ENCODE results near the gene SFRP5.

SFRP5 gene

GRCh38 chr10:97785231-97785630 is 13.4 kb upstream of the SFRP5 start:
- FAIRE-seq: no peak

GRCh38 chr10:97784200-97784810 is 12.5 kb upstream of the SFRP5 start:
- FAIRE-seq: no peak

- no peak for FAIRE-seq
Measured at GRCh38 chr10:97782455-97783228, 10.8 kb upstream of the SFRP5 start.

- FAIRE-seq: no peak
Measured at GRCh38 chr10:97781618-97782331, 10.0 kb upstream of the SFRP5 start.

- FAIRE-seq: no peak
Measured at GRCh38 chr10:97780841-97781617, 9.2 kb upstream of the SFRP5 start.

- FAIRE-seq: no peak
Measured at GRCh38 chr10:97779975-97780374, 8.2 kb upstream of the SFRP5 start.

GRCh38 chr10:97779492-97779891 is 7.7 kb upstream of the SFRP5 start:
- no peak for FAIRE-seq

- FAIRE-seq: no peak
Measured at GRCh38 chr10:97778452-97779302, 6.9 kb upstream of the SFRP5 start.

GRCh38 chr10:97777143-97777542 is 5.3 kb upstream of the SFRP5 start:
- FAIRE-seq: no peak

- no peak for FAIRE-seq
Measured at GRCh38 chr10:97774811-97775294, 3.1 kb upstream of the SFRP5 start.

- no peak for FAIRE-seq
Measured at GRCh38 chr10:97773096-97773495, 1.3 kb upstream of the SFRP5 start.

- no peak for FAIRE-seq
Measured at GRCh38 chr10:97771055-97771891, 526 bp downstream of the SFRP5 start.

- no peak for FAIRE-seq
Measured at GRCh38 chr10:97770255-97770654, 1.5 kb downstream of the SFRP5 start.

- FAIRE-seq: no peak
Measured at GRCh38 chr10:97768322-97769315, 3.2 kb downstream of the SFRP5 start.

- FAIRE-seq: no peak
Measured at GRCh38 chr10:97766996-97767924, 4.5 kb downstream of the SFRP5 start.

- FAIRE-seq: no peak
Measured at GRCh38 chr10:97766106-97766810, 5.5 kb downstream of the SFRP5 start.

GRCh38 chr10:97765201-97765600 is 6.6 kb downstream of the SFRP5 start:
- FAIRE-seq: no peak

GRCh38 chr10:97764519-97764931 is 7.3 kb downstream of the SFRP5 start:
- no peak for FAIRE-seq

Data from islet of Langerhans (tissue), 1 donor.